Measurements from ENCODE around the gene FERMT1.
"Not testable (repeated sequence)": the region's sequence is repeated elsewhere in the genome, so short reads cannot be mapped to it uniquely, and the experiment has no call there.

Gene FERMT1

DNA sequence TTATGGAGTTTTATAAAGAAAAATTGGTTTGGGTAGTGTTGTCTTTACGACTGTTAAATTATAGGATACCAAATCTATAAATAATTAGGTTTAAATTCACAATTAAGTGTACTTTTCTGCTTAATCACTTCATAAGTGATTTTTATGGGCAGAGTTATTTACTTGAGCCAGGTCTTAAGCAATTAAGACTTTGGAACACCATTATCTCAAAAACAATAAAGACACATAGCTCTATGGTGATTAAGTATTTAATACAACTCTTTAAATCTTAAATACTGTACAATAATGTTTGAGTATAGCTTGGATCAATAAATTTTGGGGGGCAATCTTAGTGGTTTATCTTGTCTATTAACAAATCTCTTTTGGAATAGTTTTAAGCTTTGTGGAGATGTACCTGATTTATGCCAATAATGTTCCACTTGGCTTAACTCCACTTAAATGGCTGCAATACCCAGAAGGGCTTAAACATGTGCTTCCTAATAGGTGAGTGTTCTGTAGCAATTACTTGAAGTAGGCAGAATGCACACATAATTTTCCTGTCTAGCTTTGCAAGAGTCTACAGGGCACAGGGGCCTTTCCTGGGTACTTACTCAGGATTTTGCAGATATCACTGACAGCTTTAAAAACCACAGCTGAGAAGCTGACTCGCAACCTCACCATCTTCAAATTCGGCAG, 7.5 kb downstream of the FERMT1 start:
- DNase-seq: no peak

GRCh38 chr20:6114696-6115095, 8.1 kb downstream of the FERMT1 start:
- no peak for DNase-seq

- no peak for DNase-seq
Observed at GRCh38 chr20:6113951-6114350, 8.9 kb downstream of the FERMT1 start.

DNA sequence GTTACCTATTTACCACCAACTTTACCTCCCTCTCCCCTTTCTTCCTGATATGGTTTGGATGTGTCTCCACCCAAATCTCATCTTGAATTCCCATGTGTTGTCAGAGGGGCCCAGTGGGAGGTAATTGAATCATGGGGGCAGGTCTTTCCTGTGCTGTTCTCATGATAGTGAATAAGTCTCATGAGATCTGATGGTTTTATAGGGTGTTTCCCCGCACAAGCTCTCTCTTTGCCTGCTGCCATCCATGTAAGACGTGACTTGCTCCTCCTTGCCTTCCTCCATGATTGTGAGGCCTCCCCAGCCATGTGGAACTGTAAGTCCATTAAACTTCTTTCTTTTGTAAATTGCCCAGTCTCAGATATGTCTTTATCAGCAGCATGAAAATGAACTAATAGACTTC, 9.9 kb downstream of the FERMT1 start:
- not testable (repeated sequence) for DNase-seq

GRCh38 chr20:6108330-6108729, 14.5 kb downstream of the FERMT1 start:
- DNase-seq: no peak

DNA sequence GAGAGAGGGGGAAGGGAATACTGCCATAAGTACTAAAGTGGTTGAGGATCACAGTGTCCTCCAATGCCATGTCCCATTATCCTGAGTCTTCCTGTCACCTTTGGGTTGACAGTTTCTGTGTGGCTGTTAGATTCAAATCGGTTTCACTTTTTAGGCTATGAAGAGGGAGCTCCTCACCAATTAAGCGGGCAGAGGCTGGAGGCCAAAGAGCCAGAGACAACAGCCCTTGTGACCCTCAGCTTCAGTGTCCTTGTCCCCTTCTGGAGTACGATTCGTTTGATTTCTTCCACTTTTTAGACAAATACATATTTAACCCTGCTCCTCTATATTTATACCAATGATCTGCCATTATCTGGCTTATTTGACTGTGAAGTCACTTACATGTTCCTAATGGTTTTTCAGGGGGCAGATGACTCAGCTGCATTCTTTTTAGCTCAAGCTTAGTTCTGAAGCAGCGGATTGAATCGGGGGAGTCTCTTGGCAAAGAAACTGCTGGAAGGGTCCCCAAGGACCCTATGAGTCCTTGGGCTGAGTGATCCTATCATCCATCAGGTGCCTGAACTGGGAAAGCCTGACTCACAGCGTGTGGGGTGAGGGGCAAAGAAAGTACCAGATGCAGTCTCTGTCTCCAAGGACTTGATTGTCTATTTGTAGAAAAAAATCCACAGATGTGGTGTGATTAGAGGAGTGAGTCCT, 18.2 kb downstream of the FERMT1 start:
- peak; percentile 88 for DNase-seq

DNA sequence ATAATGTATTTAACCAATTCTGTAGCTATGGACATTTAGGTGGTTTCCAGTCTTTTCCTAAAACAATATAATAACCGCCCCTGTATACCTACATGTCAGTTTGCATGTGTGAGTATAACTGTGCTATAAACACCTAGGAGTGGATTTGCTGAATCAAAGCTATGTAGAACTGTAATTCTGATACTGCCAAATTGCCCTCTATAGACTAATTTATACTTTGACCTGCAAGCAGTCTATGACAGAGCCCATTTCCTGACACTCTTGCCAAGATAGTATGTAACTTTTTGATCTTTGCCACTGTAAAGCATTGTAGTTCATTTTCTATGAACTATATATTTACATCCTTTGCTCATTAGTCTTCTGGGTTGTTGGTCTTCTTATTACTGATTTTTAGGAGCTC, 19.5 kb downstream of the FERMT1 start:
- DNase-seq: no peak

DNA sequence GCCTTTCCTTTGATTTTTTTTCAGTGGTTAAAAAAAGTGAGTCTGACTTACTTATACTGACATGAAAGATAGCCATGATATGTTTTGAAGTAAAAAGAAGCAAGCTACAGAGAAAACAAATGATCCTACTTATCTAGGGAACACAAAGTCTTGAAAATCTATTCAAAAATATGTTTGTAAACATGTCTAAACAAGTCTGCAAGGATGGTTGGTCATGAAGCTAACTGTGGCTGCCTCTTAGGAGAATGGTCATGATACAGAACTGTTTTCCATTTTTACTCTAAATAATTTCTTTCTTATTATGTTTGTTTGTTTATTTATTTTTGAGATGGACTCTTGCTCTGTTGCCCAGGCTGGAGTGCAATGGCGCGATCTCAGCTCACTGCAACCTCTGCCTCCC, 21.5 kb downstream of the FERMT1 start:
- DNase-seq: no peak

DNA sequence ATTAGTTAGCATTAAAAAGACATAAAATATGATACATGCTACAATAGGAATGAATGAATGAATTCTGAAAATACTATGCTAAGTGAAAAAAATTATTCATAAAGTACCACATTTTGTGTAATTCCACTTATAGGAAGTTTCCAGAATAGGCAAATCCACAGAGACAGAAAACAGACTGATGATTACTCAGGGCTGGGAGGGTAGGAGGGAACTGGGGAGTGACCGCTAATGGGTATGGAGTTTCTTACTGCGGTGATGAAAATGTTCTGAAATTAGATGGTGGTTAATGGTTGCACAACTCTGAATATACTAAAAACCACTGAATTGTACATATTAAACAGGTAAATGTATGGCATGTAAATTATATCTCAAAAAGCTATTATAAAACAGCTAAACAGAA, 22.6 kb downstream of the FERMT1 start:
- no peak for DNase-seq

GRCh38 chr20:6099819-6100218, 23.0 kb downstream of the FERMT1 start:
- no peak for DNase-seq

DNA sequence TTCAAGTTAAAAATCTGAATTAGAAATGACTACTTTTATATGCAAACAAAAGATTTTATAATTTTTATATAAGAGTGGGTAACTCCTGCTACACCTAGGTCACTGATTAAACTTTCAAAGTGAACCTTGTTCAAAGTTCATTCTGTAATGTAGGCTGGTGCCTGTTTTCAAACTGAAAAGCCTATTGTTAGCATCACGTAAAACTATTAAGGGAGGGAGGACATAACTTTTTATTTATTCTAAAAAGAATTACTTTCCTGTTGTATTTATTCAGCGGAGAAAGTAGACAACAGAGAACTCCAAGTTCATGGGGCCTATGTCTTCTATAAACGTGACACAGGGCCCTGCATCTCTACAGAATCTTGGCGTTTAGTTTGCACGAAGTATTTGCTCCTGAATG, 27.4 kb downstream of the FERMT1 start:
- DNase-seq: no peak

DNA sequence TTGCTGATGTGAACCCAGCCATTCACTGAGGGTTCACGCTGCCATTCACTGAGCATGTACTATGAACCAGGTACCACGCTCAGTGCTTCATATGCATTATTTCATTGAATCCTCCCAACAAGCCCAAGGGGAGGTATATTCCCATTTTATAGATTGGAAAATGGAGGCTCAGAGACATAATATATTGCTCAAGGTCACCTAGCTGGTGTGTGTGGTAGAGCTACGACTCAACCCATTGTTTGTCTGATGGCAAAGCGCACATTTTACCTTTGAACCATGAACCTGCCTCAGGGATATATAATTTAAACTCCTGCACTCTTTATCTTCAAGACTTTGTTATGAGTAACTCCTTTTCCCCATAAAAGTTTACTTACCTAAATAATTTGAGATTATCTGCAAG, 28.3 kb downstream of the FERMT1 start:
- no peak for DNase-seq

- no peak for DNase-seq
Observed at GRCh38 chr20:6094063-6094462, 28.8 kb downstream of the FERMT1 start.

DNA sequence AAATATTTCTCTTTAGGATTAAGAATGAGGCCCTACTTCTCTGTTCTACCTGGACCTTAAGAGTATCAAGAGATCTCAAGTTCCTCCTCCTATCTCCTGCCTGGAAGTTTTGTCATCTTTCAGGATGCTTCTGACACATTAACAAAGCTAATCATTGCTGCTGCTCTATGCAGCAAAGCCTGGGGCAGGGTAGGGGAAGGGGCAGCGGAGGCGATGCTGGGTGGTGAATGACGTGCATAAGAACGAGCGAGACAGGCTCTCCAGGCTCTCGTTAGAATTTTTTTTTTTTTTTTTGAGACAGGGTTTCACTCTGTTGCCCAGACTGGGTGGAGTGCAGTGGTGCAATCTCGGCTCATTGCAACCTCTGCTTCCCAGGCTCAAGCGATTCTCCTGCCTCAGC, 31.2 kb downstream of the FERMT1 start:
- no peak for DNase-seq

- DNase-seq: no peak
Observed at GRCh38 chr20:6086868-6087267, 36.0 kb downstream of the FERMT1 start.

- no peak for DNase-seq
Observed at GRCh38 chr20:6083926-6084325, 38.9 kb downstream of the FERMT1 start.

DNA sequence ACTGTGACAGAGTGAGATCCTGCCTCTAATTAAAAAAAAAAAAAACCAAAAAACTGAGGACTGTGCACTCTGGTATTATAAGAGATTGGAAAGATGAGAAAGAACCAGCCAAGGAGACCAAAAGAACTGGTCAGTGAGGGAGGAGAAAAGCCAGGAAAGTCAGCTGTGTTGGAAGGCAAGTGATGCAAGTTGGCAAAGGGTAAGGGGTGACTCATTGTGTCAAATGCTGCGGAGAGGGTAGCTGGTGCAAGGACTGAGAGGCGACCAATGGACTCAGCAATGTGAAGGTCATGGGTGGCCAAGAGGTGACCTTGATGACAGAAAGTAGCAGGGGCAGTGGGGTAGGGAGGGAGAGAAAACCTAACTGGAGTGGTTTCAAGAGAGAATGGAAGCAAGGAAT, 41.6 kb downstream of the FERMT1 start:
- peak; percentile 10 for DNase-seq

- no peak for DNase-seq
Observed at GRCh38 chr20:6079016-6079415, 43.8 kb downstream of the FERMT1 start.

GRCh38 chr20:6075428-6076219, 47.2 kb downstream of the FERMT1 start:
- DNase-seq: no peak

DNA sequence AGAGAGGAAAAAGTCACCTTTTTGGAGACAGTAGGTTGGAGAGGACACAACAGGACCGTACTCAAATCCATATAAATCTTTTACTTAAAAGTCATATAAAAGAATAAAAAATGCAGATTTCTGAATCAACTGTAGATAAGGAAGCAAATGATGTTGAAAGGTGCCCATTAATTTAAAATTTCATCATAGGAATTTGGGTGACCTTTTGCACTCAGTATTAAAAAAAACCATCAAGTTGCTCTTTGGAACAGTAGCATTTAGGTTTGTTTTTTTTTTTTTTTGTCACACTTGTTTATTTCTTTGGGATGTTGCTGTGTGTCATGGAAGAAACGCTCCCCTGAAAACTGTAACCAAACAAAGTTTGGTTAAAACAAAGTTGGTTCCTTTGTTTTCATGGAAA, 48.0 kb downstream of the FERMT1 start:
- no peak for DNase-seq

GRCh38 chr20:6074145-6074561, 48.7 kb downstream of the FERMT1 start:
- no peak for DNase-seq

DNA sequence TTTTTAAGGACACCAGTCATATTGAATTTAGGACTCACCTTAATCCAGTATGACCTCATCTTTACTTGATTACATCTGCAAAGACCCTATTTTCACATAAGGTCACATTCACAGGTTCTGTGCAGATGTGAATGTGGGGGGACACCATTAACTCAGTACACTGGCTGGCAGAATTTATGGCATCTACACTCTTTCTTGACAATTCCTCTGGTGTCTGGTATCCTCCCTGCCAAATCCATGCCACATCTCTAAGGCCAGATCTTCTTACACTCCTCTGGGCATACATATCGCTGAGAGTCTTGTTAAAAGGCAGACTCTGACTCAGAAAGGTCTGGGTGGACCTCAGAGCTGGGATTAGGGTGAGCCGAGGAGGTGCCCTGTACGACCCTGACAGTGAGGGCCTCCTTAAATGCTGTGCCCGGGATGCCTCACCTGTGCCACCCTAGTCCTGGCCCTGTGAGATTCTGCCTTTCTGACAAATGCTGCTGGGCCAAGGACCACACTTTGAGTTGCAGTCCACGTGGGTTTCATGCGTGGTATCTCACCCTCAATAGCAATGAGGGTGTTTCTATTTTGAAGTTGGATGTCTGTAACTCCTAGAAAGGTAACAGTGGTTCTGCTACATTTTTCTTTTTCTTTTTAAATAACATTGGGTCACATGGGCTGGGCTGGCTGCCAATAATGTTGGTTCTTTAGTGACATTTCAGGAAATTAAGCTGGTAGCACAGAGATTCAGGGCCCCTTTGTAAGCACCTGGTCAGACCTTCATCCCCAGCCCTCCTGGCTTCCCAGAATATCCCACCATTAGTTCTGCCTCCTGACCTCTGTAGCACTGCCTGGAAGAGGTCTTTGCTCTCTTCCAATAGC, 51.8 kb downstream of the FERMT1 start:
- DNase-seq: no peak

- no peak for DNase-seq
Observed at GRCh38 chr20:6069669-6070068, 53.2 kb downstream of the FERMT1 start.
